ENCODE measurements around the gene FBXO36.

DNA sequence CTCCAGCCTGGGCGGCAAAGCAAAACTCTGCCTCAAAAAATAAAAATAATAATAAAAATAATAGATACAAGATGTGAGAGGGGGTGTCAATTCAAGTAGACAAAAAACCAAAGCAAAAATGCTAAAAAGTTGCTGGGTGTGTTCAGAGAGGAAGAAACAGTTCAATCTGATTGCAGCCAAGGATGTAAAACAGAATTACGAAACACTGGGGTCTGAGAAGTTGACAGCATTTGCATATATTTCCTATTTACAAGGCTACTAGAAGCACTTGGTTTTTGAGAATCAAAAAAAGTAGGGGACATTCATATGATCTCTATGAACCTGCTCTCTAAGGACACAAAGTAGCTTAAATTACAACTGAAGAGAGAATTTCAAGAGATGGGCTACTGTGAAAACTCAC lies 8.1 kb upstream of the FBXO36 start:
- no peak for TF ChIP-seq CSDC2 (CRISPR knock-in tag; IDR thresholded peaks at IDR 0.05)
- no peak for TF ChIP-seq TOX (CRISPR knock-in tag; IDR thresholded peaks at IDR 0.05; ENCODE audit: borderline replicate concordance)
- no peak for TF ChIP-seq RARB (CRISPR knock-in tag; IDR thresholded peaks at IDR 0.05)
- no peak for TF ChIP-seq ZFP3 (CRISPR knock-in tag; IDR thresholded peaks at IDR 0.05)
- TF ChIP-seq ZFP30 (CRISPR knock-in tag; IDR thresholded peaks at IDR 0.05) = no peak
- TF ChIP-seq BACH2 (CRISPR knock-in tag; IDR thresholded peaks at IDR 0.05; ENCODE audit: borderline replicate concordance) = no peak
- no peak for TF ChIP-seq ZNF70 (CRISPR knock-in tag; IDR thresholded peaks at IDR 0.05)
- no peak for TF ChIP-seq ESRRG (CRISPR knock-in tag; IDR thresholded peaks at IDR 0.05)

Measured in SK-N-SH treated with all-trans-retinoic acid at 6 μM for 48 hours (cell line).